ENCODE measurements around the gene ZNF280A.
"Not testable (repeated sequence)": the region's sequence is repeated elsewhere in the genome, so short reads cannot be mapped to it uniquely, and the experiment has no call there.

ZNF280A gene

GRCh38 chr22:22545084-22545483, 25.0 kb upstream of the ZNF280A start:
- DNase-seq (ENCODE audit: low read depth, low spot score) = no peak

- no peak for DNase-seq (ENCODE audit: low read depth, low spot score)
Observed at GRCh38 chr22:22538226-22538989, 18.3 kb upstream of the ZNF280A start.

GRCh38 chr22:22536916-22537315, 16.8 kb upstream of the ZNF280A start:
- no peak for DNase-seq (ENCODE audit: low read depth, low spot score)

- no peak for DNase-seq (ENCODE audit: low read depth, low spot score)
Observed at GRCh38 chr22:22536515-22536914, 16.4 kb upstream of the ZNF280A start.

GRCh38 chr22:22535662-22536061, 15.6 kb upstream of the ZNF280A start:
- no peak for DNase-seq (ENCODE audit: low read depth, low spot score)

GRCh38 chr22:22534604-22535415, 14.7 kb upstream of the ZNF280A start:
- no peak for DNase-seq (ENCODE audit: low read depth, low spot score)

- DNase-seq (ENCODE audit: low read depth, low spot score) = no peak
Observed at GRCh38 chr22:22533863-22534262, 13.8 kb upstream of the ZNF280A start.

- no peak for DNase-seq (ENCODE audit: low read depth, low spot score)
Observed at GRCh38 chr22:22533417-22533816, 13.3 kb upstream of the ZNF280A start.

GRCh38 chr22:22532547-22533071, 12.5 kb upstream of the ZNF280A start:
- not testable (repeated sequence) for DNase-seq (ENCODE audit: low read depth, low spot score)

GRCh38 chr22:22531770-22532546, 11.9 kb upstream of the ZNF280A start:
- DNase-seq (ENCODE audit: low read depth, low spot score) = no peak

- no peak for DNase-seq (ENCODE audit: low read depth, low spot score)
Observed at GRCh38 chr22:22528780-22529179, 8.7 kb upstream of the ZNF280A start.

- DNase-seq (ENCODE audit: low read depth, low spot score) = no peak
Observed at GRCh38 chr22:22527312-22527711, 7.2 kb upstream of the ZNF280A start.

GRCh38 chr22:22526125-22526912, 6.2 kb upstream of the ZNF280A start:
- DNase-seq (ENCODE audit: low read depth, low spot score) = no peak

GRCh38 chr22:22523494-22523893, 3.4 kb upstream of the ZNF280A start:
- DNase-seq (ENCODE audit: low read depth, low spot score) = no peak

- DNase-seq (ENCODE audit: low read depth, low spot score) = no peak
Observed at GRCh38 chr22:22521631-22522030, 1.6 kb upstream of the ZNF280A start.

- DNase-seq (ENCODE audit: low read depth, low spot score) = no peak
Observed at GRCh38 chr22:22520667-22521602, 865 bp upstream of the ZNF280A start.

- DNase-seq (ENCODE audit: low read depth, low spot score) = no peak
Observed at GRCh38 chr22:22519591-22519990, 479 bp downstream of the ZNF280A start.

GRCh38 chr22:22516992-22517391, 3.1 kb downstream of the ZNF280A start:
- no peak for DNase-seq (ENCODE audit: low read depth, low spot score)

- no peak for DNase-seq (ENCODE audit: low read depth, low spot score)
Observed at GRCh38 chr22:22515890-22516289, 4.2 kb downstream of the ZNF280A start.

- not testable (repeated sequence) for DNase-seq (ENCODE audit: low read depth, low spot score)
Observed at GRCh38 chr22:22514431-22514830, 5.6 kb downstream of the ZNF280A start.

All from brain pericyte (primary cell).